Measurements from ENCODE around the gene ADAMTS13.
A peak's percentile ranks its signal among the peaks of the same experiment; 100 is the strongest.

The ADAMTS13 gene

GRCh38 chr9:133393399-133393798 lies 28.8 kb upstream of the ADAMTS13 start:
- no peak for DNase-seq

DNA sequence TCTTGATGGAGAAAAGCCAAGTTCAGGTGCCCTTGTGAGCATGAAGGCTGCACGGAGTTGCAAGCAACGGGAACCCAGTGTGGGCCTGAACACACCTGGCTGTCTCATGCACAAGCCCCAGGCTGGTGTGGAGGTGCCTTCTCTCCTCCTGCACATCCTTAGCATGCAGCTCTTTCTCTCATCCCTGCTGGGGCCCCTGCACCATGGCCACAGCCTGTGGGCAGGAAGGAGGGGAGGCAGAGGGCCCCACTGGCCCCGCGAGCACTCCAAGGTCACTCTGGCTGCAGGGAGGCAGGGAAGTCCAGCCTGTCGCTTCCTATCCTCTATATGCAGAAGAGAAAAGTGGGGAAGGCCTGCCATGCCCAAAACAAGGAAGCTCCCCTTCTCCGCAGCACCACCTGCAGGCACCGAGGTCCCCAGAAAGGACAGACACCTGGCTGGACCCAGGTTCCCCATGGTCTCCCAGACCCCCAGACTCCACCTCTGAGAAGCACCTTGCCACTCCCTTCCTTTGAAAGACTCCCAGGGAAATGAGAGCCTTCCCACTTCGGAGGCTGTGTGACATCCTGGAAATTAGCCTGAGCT lies 27.4 kb upstream of the ADAMTS13 start:
- DNase-seq, result no peak

- DNase-seq, result no peak
Measured at GRCh38 chr9:133396952-133397351, 25.2 kb upstream of the ADAMTS13 start.

DNA sequence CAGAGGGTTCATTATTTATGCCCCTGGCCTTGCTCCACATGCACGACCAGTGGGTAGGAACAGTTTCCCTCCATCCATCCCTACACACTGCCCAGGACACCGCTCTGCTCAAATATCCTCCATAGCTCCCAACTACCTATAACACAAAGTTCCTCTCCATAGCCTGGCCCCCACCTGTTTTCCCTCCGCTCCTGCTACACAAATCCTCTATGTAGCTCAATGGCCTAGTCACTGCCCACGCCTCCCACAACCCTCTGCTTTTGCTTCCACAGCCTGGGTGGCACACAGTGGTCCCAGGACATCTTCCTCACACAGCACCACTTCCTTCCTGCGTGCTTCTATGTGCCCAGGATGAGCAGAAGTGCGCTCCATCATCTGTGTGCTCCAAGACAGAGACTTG lies 24.8 kb upstream of the ADAMTS13 start:
- no peak for DNase-seq

- DNase-seq, result no peak
Measured at GRCh38 chr9:133397895-133398294, 24.3 kb upstream of the ADAMTS13 start.

DNA sequence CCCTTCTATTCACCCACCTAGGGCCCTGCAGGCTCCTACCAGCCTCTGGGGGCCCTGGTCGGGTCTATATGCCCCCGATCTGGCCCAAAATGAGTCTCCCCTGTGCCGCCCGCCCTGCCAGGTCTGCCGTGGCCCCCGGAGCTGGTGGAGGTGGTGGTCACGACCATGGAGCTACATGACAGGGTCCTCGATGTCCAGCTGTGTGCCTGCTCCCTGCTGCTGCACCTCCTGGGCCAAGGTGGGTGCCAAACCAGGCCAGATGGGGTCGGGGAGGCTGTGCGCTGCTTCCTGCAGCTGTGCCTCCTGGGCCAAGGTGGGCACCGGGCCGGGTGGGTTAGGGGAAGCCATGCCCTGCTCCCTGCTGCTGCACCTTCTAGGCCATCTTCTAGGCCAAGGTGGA lies 21.9 kb upstream of the ADAMTS13 start:
- DNase-seq, result no peak

DNA sequence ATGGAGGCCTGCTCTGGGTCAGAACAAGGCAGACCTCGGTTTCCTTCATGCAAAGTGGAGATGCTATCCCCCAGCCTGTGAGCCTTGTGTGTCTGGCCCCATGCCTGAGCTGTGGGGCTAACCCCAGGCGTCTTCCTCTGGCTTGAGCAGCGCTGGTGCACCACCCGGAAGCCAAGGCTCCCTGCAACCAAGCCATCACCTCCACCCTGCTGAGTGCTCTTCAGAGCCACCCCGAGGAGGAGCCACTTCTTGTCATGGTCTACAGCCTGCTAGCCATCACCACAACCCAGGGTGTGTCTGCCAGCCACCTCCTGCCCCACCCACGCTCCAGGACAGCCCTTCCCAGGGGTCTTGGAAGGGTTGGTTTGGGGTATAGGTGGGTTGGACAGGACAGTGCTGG lies 20.6 kb upstream of the ADAMTS13 start:
- DNase-seq, result no peak

- no peak for DNase-seq
Measured at GRCh38 chr9:133402689-133403088, 19.5 kb upstream of the ADAMTS13 start.

DNA sequence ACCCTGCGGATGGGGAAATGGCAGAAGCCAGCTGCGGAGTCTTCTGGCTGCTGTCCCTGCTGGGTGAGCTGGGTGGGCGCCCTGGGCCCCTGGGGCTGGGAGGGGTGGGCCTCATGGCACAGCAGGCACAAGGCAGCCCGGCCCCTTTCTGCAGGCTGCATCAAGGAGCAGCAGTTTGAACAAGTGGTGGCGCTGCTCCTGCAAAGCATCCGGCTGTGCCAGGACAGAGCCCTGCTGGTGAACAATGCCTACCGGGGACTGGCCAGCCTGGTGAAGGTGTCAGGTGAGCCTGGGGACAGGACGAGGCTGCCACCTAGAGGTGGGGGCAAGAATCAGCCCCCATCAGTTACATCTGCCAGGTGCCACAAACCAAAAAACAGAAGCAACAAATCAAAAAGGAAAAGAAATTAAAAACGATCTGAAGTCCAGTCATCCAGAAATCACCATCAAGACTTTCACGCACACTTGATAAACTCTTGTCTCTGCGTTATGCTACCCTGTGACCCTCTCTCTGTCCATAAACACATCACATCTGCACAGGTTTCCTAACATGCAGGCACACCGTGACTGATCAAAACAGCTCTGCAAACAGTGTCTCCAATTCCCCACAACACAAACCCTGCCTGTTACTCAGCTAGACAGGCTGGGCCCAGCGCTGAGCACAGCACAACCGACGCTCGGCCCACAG lies 18.3 kb upstream of the ADAMTS13 start:
- peak; percentile 54 to 76 for DNase-seq

GRCh38 chr9:133404454-133405002 lies 17.6 kb upstream of the ADAMTS13 start:
- no peak for DNase-seq

DNA sequence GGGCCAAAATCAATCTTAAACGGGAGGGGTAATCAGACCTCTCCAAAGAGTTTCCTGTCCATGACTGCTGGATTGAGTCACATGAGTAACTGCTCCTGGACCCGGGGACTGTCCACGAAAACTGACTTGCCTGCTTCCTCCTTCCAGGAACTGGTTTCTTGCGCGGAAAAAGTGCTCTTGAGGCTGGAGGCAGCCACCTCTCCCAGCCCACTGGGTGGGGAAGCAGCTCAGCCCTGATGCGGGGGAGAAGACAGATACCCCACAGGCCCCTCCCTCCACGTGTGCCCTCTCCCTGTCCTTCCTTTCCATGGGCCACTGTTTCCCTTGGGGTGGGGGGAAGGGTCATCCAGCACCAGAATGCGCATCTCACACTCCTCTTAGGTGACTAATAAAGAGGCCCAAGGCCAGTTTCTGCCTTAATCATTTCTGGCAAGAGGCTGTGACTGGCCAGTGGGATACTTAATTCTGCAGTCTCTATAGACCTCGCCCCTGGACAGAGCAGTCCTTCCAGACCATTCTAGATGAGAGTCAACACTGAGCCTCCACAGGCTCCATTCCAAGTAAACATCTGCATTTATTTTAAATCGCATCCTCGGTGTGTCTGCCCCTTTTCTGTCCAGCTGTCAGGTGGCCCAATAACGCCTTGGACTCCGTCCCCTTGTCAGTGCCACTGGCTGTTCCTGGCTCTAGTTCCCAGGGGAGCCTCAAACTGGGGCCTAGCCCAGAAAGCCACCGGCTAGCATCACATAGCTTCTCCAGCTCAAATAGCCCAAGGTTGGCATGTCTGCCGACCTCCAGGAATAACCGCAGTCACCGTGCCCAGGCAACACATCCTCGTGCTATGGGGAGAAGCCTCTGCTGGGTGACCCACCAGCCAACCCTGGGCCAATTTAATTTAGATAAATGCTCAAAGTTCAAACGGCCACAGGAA lies 16.4 kb upstream of the ADAMTS13 start:
- DNase-seq, result no peak

DNA sequence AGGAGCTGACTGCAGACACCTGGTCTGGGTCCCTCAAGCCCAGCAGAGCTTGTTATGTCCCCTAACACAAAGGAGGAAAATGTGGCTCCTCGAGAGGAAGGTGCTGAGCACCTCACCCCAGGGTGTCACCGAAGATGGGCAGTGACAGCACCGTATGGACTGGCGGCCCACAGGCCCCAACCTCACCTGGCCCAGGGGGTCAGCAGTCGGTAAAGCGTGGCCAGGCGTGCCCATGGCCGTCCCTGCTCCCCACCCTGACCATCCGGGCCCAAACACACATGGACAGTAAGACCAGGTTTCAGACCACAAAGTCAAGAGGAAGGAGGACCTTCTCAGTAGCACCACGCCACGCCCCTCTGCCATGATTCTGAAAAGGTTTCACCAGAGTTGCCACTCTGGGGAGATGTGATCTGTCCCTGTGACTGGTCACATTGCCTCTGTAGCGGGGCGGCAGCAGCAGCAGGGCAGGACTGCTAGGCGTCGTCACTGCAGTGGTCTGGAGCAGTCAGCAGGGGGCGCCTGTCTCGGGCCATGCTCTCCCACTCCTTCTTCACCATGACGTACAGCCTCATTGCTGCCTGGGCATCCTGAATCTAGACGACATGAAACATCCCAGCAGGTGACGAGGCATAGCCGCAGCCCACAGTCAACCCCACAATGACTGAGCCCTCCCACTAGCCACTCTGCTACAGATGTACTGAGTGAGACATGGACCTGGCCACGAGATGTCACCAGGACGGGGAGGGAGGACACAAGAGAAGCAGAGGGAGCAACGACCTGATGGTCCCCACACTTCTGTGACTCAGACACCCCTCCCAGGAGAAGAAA lies 15.5 kb upstream of the ADAMTS13 start:
- DNase-seq, result peak; percentile 49 to 55

GRCh38 chr9:133408042-133408441 lies 14.1 kb upstream of the ADAMTS13 start:
- no peak for DNase-seq

DNA sequence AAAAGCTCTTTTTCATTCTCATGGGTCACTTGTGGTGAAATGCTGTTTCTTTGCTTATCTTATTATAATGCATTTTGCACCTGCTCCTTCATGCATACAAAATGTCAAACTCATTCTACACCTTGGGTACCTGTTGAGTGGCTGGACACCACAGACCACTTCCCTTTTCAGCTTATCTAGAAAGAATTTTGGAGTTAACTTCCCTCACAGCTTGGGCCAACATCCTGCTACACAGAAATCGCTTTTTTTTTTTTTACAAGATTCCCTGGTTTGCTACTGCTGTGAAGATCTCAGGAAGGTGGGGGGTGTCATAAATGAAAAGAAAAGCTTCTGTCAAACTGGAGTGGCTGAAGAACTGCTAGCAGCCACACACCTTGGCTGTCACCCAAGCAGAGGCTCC lies 7.0 kb upstream of the ADAMTS13 start:
- DNase-seq, result no peak

DNA sequence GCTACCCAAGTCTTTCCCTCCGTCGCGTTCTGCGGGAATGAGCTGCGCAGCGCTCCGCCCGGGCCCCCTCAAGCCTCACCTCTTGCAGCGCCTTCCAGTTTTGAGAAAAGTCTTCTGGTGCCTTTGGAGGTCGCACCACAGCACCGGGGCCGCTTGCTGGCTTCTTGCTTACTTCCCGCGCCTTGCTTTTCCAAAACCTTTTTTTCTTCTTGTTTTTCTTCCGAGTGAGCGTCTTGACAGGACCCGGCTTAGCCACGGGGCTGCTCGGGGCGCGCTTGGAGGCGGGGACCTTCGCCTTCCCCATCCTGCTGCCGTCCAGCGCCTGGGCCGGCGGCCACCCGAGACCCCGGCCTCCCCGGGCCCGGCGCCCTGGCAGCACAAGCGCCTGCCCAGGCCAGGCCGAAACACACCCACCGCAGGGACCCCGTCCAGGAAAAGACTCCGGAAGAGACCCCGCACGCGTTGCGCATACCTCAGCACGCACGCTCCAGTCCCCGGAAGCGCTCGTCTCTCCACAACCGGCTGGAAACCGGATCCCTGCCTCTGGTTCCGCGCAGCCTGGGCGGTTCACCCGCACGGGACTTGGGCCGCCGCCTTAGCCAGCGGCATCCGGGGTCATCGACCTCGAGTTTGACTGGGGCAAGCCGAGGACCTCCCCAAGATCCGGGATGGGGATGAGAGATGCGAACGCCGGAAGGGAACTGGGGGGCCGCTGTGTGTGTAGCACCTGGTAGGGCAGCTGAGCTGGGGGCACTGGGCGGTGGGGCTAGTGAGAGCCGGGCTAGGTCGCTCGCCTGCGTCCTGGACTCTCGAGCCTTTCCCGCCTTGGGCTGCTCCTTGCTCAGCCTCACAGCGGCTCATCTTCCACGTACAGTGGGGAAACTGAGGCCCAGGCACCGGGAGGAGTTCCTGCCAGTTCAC lies 4.4 kb upstream of the ADAMTS13 start, which contains the start of gene REXO4:
Gene REXO4 (minus strand): TSS at position 470 of the 921 bp plus-strand sequence. CDS start 166 bp downstream, at position 304.
- peak; percentile 85 for DNase-seq

DNA sequence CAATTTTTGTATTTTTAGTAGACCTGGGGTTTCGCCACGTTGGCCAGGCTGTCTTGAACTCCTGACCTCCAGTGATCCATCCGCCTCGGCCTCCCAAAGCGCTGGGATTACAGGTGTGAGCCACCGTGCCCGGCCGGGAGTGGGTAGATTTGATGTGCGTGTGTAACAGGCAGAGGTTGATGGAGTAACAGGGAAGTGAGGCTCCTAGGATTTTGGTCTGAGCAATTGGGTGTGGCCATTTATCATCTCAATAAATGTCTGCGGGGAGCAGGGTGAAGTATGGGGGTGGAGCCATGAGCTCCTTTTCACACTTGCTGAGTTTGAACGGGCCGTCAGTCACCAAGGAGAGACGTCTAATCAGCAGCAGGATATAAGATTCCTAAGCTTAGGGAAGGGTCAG lies 3.2 kb upstream of the ADAMTS13 start:
- DNase-seq, result no peak

GRCh38 chr9:133420392-133420827 lies 1.8 kb upstream of the ADAMTS13 start:
- no peak for DNase-seq

- no peak for DNase-seq
Measured at GRCh38 chr9:133423216-133423615, 1.0 kb downstream of the ADAMTS13 start.

DNA sequence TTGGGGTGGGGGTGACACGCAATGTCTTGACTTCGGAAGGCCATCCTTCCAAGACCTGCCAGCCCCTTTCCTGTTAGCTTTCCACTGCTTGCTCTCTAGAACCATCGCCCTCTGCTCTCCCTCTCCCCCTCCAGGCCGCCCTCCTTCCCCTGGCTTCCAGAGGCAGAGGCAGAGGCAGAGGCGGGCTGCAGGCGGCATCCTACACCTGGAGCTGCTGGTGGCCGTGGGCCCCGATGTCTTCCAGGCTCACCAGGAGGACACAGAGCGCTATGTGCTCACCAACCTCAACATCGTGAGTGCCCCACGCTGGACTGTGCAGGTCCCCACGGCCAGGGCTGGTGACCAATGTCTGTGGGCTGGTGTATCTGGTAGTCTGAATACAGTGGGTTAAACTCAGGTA lies 2.0 kb downstream of the ADAMTS13 start:
- no peak for DNase-seq

DNA sequence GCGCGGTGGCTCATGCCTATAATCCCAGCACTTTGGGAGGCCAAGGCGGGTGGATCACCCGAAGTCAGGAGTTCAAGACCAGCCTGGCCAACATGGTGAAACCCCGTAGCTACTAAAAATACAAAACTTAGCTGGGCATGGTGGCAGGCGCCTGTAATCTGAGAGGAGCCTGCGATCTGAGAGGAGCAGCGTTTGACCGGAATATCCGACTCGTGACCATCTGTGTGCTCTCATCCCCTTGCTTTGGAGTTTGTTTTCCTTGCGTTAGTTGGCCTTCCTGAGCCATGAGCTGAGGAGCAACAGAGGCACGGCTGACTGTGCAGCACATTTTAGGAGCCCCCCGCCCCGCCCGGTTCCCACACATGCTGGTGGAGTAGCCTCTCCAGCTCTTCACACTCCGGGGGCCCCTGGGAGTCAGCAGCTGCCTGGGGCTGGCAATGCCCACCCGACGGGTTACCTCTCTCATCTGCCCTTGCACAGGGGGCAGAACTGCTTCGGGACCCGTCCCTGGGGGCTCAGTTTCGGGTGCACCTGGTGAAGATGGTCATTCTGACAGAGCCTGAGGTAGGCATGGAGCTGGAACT lies 3.0 kb downstream of the ADAMTS13 start:
- DNase-seq, result no peak

DNA sequence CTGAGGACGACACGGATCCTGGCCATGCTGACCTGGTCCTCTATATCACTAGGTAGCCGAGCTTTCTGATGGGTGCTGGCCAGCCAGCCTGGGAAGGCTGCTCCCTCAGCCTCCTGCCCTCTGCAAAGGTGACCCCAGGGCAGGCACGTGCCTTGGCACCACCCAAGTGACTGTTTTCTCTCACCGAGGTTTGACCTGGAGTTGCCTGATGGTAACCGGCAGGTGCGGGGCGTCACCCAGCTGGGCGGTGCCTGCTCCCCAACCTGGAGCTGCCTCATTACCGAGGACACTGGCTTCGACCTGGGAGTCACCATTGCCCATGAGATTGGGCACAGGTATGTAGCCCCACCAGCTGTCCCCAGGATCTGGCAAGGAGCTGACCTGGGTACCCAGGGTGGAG lies 3.8 kb downstream of the ADAMTS13 start:
- no peak for DNase-seq
